Mucosa of descending colon (tissue), 3 donors: ENCODE measurements around the gene ITGA5. TPM values are rescaled to one million over a fixed set of nuclear protein-coding genes. Genes with fewer than 3 reads are reported as not detected.

Source experiments
- ATAC-seq: fragments of 200-7000 bp; cut with Tn5 transposase; one replicate; pipeline ENCODE4 v1.9.1; 2020; ENCODE audit warnings: mild to moderate bottlenecking, moderate library complexity
- DNase-seq, 3 donors: peaks; one replicate each; pipeline ENCODE4 v3.0.0-alpha.2; 2020
- H3K36me3 ChIP-seq: fragments of 200-600 bp; one replicate; pipeline ENCODE4 v1.8.0; 2021; ENCODE audit warnings: low read depth, mild to moderate bottlenecking
- H3K4me1 ChIP-seq: fragments of 200-600 bp; one replicate; pipeline ENCODE4 v1.8.0; 2021; ENCODE audit warnings: low read depth, mild to moderate bottlenecking
- H3K4me3 ChIP-seq: fragments of 200-600 bp; one replicate; pipeline ENCODE4 v1.8.0; 2021; ENCODE audit warnings: mild to moderate bottlenecking
- H3K9me3 ChIP-seq: fragments of 200-600 bp; one replicate; pipeline ENCODE4 v1.8.0; 2021; ENCODE audit warnings: mild to moderate bottlenecking
- CTCF ChIP-seq: fragments of 200-600 bp; IDR thresholded peaks from one replicate; pipeline ENCODE4 v1.8.0; 2022; ENCODE audit warnings: antibody characterized with exemption, mild to moderate bottlenecking
- intact Hi-C, 2 donors: fragments of 100-400 bp; cut with DNase I in 1 of 2; cut with micrococcal nuclease in 1 of 2; formaldehyde crosslinking; loops; one replicate each; pipeline versions ENCODE4 v1.11.0 to v1.11.1; 2022; cut with DNase I, micrococcal nuclease
- total RNA-seq, 3 donors: library from RNA; stranded (reverse); fragmentation: NEBNext Ultra II Directional in 2 of 3; extraction: Animal tissue kit (Norgen Biotek cat#: 25700) in 2 of 3; gene quantifications; one replicate each; pipeline versions ENCODE4 v1.2.1 to v1.2.4, GENCODE V29; 2021 to 2023
- donor health status: DM: no; HTN: no; CAD: no; lungs with moderate emphysema.
- donor health status: DM: no; HTN: no; CAD: no.
- donor health status: DM: no; HTN: yes; CAD: no.

ITGA5 gene
- total RNA-seq, 3 donors from 2014 or later: 8.0 to 201 (median 61.8) TPM

GRCh38 chr12:54459355-54459754 is 40.3 kb upstream of the ITGA5 start:
- ATAC-seq: no peak
- DNase-seq: no peak
- intact Hi-C loops: no loop called here
- H3K9me3 ChIP-seq: no peaks in the 10 kb centered on the region
- no peaks in the 10 kb centered on the region for H3K36me3 ChIP-seq
- no peak overlapping the region for H3K4me3 ChIP-seq
- TF ChIP-seq CTCF: no peak
- H3K4me1 ChIP-seq: no peaks in the 10 kb centered on the region

- DNase-seq (no peak), ATAC-seq (no peak)
Measured at GRCh38 chr12:54455760-54456469, 36.8 kb upstream of the ITGA5 start.

GRCh38 chr12:54452628-54453027 is 33.6 kb upstream of the ITGA5 start:
- no peak for TF ChIP-seq CTCF
- H3K4me1 ChIP-seq: no peaks in the 10 kb centered on the region

More at GRCh38 chr12:54455760-54456469, 36.8 kb upstream of the ITGA5 start:
- no peak for TF ChIP-seq CTCF
- no peaks in the 10 kb centered on the region for H3K36me3 ChIP-seq
- no peaks in the 10 kb centered on the region for H3K9me3 ChIP-seq
- H3K4me1 ChIP-seq: no peaks in the 10 kb centered on the region
- intact Hi-C loops: no loop called here
- no peak overlapping the region for H3K4me3 ChIP-seq

GRCh38 chr12:54448344-54448743 is 29.3 kb upstream of the ITGA5 start:
- no peak for TF ChIP-seq CTCF
- DNase-seq (no peak), ATAC-seq (no peak)
- no peaks in the 10 kb centered on the region for H3K36me3 ChIP-seq
- intact Hi-C loops: no loop called here
- H3K4me1 ChIP-seq: peaks cover 6% of the 10 kb centered on the region
- no peaks in the 10 kb centered on the region for H3K9me3 ChIP-seq
- H3K4me3 ChIP-seq: no peak overlapping the region

More at GRCh38 chr12:54452628-54453027, 33.6 kb upstream of the ITGA5 start:
- DNase-seq (no peak), ATAC-seq (no peak)
- Histone ChIP-seq H3K9me3 (no peaks in the 10 kb centered on the region), H3K4me3 (no peak overlapping the region), H3K36me3 (no peaks in the 10 kb centered on the region)
- intact Hi-C loops: no loop called here

GRCh38 chr12:54447917-54448316 is 28.9 kb upstream of the ITGA5 start:
- TF ChIP-seq CTCF: no peak

More at GRCh38 chr12:54447917-54448316, 28.9 kb upstream of the ITGA5 start:
- Histone ChIP-seq H3K36me3 (no peaks in the 10 kb centered on the region), H3K4me3 (no peak overlapping the region), H3K9me3 (no peaks in the 10 kb centered on the region), H3K4me1 (peaks cover 6% of the 10 kb centered on the region)
- DNase-seq: no peak
- intact Hi-C loops: no loop called here
- no peak for ATAC-seq
